DOHH2 (cell line): ENCODE results near the gene EXOC7.

Experiments used
- CTCF ChIP-seq: fragments of 200-600 bp; sonication (generic); IDR thresholded peaks from one replicate; pipeline ENCODE4 v1.5.1; 2014; ENCODE audit warnings: antibody characterized with exemption, mild to moderate bottlenecking, low read depth, low read length; ENCODE audit not compliant: poor library complexity, severe bottlenecking
- EZH2phosphoT487 ChIP-seq: fragments of 200-600 bp; sonication (generic); IDR thresholded peaks from 2 replicates; pipeline ENCODE4 v1.6.1; 2017; ENCODE audit warnings: borderline replicate concordance, mild to moderate bottlenecking, antibody characterized with exemption, low read length, moderate library complexity, mixed read lengths

- TF ChIP-seq CTCF (no peak), EZH2phosphoT487 (no peak)
Measured at GRCh38 chr17:76087531-76087930, 16.1 kb downstream of the EXOC7 start.
